Activated naive CD4-positive, alpha-beta T cell treated with anti-CD3 and anti-CD28 coated beads for 36 hours (primary cell): Measurements from ENCODE around the gene ABCA1. TPM values are rescaled to one million over a fixed set of nuclear protein-coding genes. Genes with fewer than 3 reads are reported as not detected.
"Not testable (repeated sequence)": the region's sequence is repeated elsewhere in the genome, so short reads cannot be mapped to it uniquely, and the experiment has no call there.

Experiments used
- CTCF ChIA-PET: fragments of 350-600 bp; sonication (Branson Sonifier 250); formaldehyde crosslinking; loops from one replicate; lab custom pipeline; 2021; ENCODE audit warnings: antibody characterized with exemption; lab: Charles Lee
- DNase-seq: peaks from one replicate; pipeline ENCODE4 v3.0.0-alpha.2; 2020
- H3K27ac Mint-ChIP-seq: one replicate; pipeline ENCODE4 v1.8.0; 2021; ENCODE audit warnings: mild to moderate bottlenecking, mixed read lengths
- H3K27me3 Mint-ChIP-seq: one replicate; pipeline ENCODE4 v1.8.0; 2021; ENCODE audit warnings: low read depth, mixed read lengths
- H3K36me3 Mint-ChIP-seq: one replicate; pipeline ENCODE4 v1.8.0; 2021; ENCODE audit warnings: low read depth, mixed read lengths
- H3K4me1 Mint-ChIP-seq: one replicate; pipeline ENCODE4 v1.8.0; 2021; ENCODE audit warnings: low read depth, mixed read lengths
- H3K4me3 Mint-ChIP-seq: one replicate; pipeline ENCODE4 v1.8.0; 2021; ENCODE audit warnings: mild to moderate bottlenecking, moderate library complexity, mixed read lengths
- H3K9me3 Mint-ChIP-seq: one replicate; pipeline ENCODE4 v1.8.0; 2021; ENCODE audit warnings: mixed read lengths
- intact Hi-C: fragments of 100-400 bp; cut with micrococcal nuclease; formaldehyde crosslinking; loops from one replicate; pipeline ENCODE4 v1.15.1; 2023
- total RNA-seq, 2 experiments: library from RNA; stranded (reverse); gene quantifications; one replicate each; pipeline ENCODE4 v1.2.3, GENCODE V29; 2021

Gene ABCA1
- total RNA-seq, 2 experiments from 2014 or later: 31.3 to 31.5 TPM

DNA sequence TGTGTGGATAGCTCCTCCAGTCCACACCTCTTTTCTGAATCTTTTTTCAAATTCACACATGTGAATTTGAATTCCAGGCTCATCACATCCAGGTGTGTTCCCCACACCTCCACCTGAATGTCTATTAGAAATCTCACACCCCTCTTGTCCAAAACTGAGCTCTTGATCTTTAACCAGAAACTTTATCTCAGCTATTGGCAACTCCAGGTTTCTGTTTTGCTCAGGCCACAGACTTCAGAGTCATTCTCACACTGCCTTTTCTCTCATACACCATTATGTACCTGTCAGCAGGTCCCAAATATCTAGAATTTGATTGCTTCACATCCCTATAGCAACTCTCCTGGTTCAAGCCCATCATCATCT, 152.4 kb downstream of the ABCA1 start:
- DNase-seq: no peak
- CTCF ChIA-PET: no interaction called here
- Mint-ChIP-seq H3K4me1 (no peaks in the 10 kb centered on the region), H3K36me3 (no peaks in the 10 kb centered on the region), H3K27ac (no peak overlapping the region), H3K9me3 (no peaks in the 10 kb centered on the region), H3K27me3 (no peaks in the 10 kb centered on the region), H3K4me3 (no peak overlapping the region)
- intact Hi-C loops: no loop called here

DNA sequence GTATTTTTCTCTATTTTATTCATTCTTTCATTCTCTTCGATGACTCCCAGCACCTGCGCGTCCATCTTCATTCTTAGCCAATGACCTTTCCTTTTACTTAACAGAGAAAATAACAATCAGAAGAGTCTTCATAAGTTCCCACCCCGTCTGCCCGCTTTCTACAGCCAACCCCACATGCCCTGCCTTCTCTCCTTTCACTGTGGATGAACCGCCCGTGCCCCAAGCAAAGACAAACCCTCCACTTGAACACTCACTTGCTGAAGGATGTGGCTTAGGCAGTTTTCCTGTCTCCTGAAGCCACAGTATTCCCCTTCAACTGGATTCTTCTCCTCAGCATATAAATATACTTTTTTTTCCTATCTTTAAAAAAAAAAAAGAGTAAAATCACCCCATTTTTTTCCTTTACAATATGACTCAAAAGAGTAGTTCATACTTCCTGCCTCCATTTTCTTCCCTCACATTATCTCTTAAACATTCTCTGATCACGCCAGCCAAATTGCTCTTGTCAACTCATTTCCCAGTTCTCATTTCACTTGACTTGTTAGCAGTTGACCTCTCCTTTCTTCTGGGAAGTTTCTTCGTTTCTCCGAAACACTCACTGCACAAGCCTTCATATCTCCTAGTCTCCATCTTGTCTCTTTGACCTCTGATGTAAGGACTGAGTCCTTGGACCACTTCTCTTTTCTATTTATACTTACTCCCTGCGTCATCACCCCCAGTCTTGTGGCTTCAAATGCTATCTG, 153.0 kb downstream of the ABCA1 start:
- Mint-ChIP-seq H3K36me3 (no peaks in the 10 kb centered on the region), H3K4me3 (no peak overlapping the region), H3K27ac (no peak overlapping the region), H3K4me1 (no peaks in the 10 kb centered on the region), H3K9me3 (no peaks in the 10 kb centered on the region), H3K27me3 (no peaks in the 10 kb centered on the region)
- intact Hi-C loops: no loop called here
- DNase-seq: no peak
- CTCF ChIA-PET: no interaction called here

DNA sequence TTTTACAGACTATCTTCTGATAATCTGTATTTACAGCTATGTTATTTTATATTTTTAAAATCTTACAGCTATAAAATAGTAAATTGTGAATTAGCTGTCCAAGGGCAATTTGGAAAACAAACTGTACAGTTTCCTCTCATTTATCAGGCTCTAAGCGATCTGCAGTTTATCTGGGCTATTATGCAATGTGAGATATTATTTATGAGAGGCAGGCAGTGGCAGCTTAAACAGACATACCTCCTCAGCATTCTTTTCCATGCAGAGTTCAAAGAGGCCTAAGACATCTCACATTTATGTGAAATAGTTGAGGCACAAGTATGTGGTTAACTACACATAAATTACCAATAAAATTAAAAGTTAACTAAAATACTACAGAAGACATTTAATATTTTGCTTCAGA, 153.8 kb downstream of the ABCA1 start:
- no peaks in the 10 kb centered on the region for H3K4me1 Mint-ChIP-seq
- H3K4me3 Mint-ChIP-seq: no peak overlapping the region
- H3K9me3 Mint-ChIP-seq: no peaks in the 10 kb centered on the region
- H3K27me3 Mint-ChIP-seq: no peaks in the 10 kb centered on the region
- intact Hi-C loops: no loop called here
- no peak for DNase-seq
- H3K36me3 Mint-ChIP-seq: no peaks in the 10 kb centered on the region
- CTCF ChIA-PET: no interaction called here
- H3K27ac Mint-ChIP-seq: no peak overlapping the region

DNA sequence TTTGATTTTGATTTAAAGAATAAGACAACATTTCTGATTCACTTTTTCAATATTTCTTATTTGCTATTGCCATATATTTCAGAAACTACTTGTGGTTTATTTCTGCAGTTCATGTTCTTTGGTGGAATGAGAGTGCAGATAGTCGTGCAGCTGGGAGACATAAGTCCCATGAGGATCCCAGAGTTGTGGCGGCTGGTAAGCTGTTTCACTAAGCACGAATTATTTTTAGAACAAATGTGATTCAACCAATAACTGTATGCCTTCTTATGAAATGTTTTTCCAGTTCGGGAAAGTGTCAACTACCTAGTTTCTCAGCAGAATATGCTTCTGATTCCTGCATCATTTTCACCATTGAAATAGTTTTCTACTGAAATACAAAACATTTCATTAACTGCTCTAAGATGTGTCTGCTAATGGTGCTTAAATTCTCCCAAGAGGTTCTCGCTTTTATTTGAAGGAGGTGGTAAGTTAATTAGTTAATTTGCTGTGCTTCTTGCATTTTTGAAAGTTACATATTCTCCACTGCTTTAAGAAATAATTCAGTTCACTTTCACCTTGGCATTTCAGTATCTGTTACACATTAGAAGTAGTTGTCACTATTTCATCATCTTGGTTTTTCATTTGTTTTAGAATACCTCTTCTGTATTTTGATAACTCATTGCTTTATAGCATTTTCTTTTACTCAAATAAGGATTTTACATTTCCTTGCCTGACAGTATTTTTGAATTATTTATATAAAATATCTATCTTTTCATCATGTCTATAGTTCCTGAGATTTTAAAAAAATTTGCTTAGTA, 155.0 kb downstream of the ABCA1 start:
- Mint-ChIP-seq H3K9me3 (no peaks in the 10 kb centered on the region), H3K27ac (no peak overlapping the region), H3K4me3 (no peak overlapping the region), H3K4me1 (no peaks in the 10 kb centered on the region), H3K27me3 (no peaks in the 10 kb centered on the region), H3K36me3 (no peaks in the 10 kb centered on the region)
- no peak for DNase-seq
- intact Hi-C loops: no loop called here
- CTCF ChIA-PET: interaction anchor here (0.6 kb wide), 1 partner anchor 90 kb away, joined by 3 read pairs; no protein-coding TSS in a partner anchor

DNA sequence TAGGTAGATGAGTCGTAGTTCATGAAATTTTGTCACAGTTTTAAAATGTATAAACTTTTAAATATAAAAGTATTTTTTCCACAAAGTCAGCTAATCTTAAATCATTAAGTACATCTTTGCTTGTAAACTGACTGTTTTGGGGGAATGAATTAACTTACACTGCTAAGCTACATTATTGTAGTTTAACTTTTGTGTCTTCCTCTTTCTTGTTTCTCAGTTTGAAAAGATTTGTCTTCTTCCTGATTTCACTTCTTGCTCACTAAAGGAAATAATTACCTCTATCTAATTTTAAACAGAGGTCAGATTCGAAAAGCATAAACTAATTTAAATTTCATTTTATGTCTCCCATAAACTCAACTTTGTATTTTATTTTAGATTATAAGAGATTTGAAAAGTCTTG, 158.3 kb downstream of the ABCA1 start:
- H3K9me3 Mint-ChIP-seq: no peaks in the 10 kb centered on the region
- CTCF ChIA-PET: no interaction called here
- intact Hi-C loops: loop anchor here (5.0 kb wide), 1 partner anchor 638 kb away; no protein-coding TSS in a partner anchor
- H3K4me3 Mint-ChIP-seq: no peak overlapping the region
- H3K4me1 Mint-ChIP-seq: no peaks in the 10 kb centered on the region
- no peak for DNase-seq
- no peak overlapping the region for H3K27ac Mint-ChIP-seq
- H3K27me3 Mint-ChIP-seq: no peaks in the 10 kb centered on the region
- no peaks in the 10 kb centered on the region for H3K36me3 Mint-ChIP-seq

DNA sequence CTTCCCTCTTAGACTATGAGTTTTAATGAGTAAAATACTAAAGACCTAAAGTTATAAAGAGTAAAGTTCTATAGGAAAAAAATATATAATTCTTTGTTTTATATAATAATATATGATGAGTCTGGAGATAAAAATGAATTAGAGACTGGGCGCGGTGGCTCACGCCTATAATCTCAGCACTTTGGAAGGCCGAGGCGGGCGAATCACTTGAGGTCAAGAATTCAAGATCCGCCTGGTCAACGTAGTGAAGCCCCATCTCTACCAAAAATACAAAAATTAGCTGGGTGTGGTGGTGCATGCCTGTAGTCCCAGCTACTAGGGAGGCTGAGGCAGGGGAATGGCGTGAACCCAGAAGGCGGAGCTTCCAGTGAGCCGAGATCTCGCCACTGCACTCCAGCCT, 158.9 kb downstream of the ABCA1 start:
- CTCF ChIA-PET, H3K27ac Mint-ChIP-seq, H3K36me3 Mint-ChIP-seq, DNase-seq, H3K4me3 Mint-ChIP-seq, H3K27me3 Mint-ChIP-seq, H3K9me3 Mint-ChIP-seq, H3K4me1 Mint-ChIP-seq: not testable (repeated sequence)
- intact Hi-C loops: loop anchor here (5.0 kb wide), 1 partner anchor 638 kb away; no protein-coding TSS in a partner anchor

DNA sequence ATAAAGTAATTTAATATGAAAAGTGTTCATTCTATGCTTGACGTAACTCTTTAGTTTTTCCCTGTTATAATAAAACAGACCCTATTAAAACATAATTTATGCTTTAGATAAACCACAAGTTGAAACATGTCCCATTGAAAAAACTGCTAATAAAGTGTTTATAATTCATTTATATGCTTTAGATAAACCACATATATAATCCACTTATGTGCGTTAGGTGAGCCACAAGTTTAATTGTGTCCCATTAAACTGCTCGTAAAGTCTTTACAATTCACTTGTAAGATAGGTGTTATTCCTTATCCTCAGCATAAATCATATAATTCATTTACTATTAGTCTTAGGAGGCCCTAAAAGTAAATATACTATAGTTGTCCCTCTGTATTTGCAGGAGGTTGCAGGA, 160.4 kb downstream of the ABCA1 start:
- no peaks in the 10 kb centered on the region for H3K36me3 Mint-ChIP-seq
- CTCF ChIA-PET: no interaction called here
- intact Hi-C loops: loop anchor here (5.0 kb wide), 1 partner anchor 640 kb away; no protein-coding TSS in a partner anchor
- no peaks in the 10 kb centered on the region for H3K27me3 Mint-ChIP-seq
- no peak overlapping the region for H3K4me3 Mint-ChIP-seq
- H3K27ac Mint-ChIP-seq: no peak overlapping the region
- no peak for DNase-seq
- H3K9me3 Mint-ChIP-seq: no peaks in the 10 kb centered on the region
- H3K4me1 Mint-ChIP-seq: peaks cover 6% of the 10 kb centered on the region

DNA sequence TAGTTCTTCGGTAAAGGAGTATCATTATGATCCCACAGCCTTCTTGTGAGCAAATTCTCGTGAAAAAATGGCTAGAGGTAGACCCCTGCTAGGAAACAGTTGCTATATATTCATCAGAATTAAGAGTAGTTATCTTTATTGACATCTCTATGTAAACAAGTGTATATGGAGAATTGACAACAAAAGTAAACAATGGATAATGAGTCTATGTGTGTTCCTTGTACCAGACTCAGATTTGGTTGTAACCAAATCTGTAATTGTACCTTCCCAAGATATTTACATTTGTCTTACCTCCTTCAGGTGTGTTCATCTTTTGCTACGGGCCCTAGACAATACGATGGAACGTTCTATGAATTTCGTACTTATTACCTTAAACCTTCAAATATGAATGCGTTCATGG, 161.9 kb downstream of the ABCA1 start:
- Mint-ChIP-seq H3K36me3 (no peaks in the 10 kb centered on the region), H3K4me3 (no peak overlapping the region), H3K9me3 (no peaks in the 10 kb centered on the region), H3K27me3 (no peaks in the 10 kb centered on the region), H3K27ac (no peak overlapping the region), H3K4me1 (peaks cover 6% of the 10 kb centered on the region)
- CTCF ChIA-PET: no interaction called here
- no peak for DNase-seq
- intact Hi-C loops: loop anchor here (5.0 kb wide), 1 partner anchor 641 kb away; no protein-coding TSS in a partner anchor

DNA sequence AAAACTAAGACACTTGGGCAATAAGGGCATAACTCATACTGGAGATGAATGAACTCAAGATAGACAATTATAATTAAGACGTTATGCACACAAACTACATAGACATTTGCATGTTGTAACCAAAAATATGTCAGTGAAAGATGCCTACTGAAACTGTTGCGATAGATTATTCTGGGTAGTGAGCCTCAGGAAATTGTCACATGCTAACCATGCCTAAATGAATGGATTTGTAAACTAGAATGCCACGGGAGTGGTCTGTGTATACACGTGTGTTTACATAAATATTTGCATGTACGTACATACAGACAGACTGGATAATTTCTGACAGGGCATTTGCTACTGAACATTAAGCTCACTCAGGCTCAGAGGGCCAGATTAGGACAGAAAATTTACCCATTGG, 162.8 kb downstream of the ABCA1 start:
- Mint-ChIP-seq H3K27me3 (no peaks in the 10 kb centered on the region), H3K9me3 (no peaks in the 10 kb centered on the region), H3K4me1 (peaks cover 6% of the 10 kb centered on the region), H3K27ac (no peak overlapping the region), H3K36me3 (no peaks in the 10 kb centered on the region), H3K4me3 (peak overlapping the region; percentile 82)
- no peak for DNase-seq
- CTCF ChIA-PET: no interaction called here
- intact Hi-C loops: loop anchor here (5.0 kb wide), 1 partner anchor 642 kb away; no protein-coding TSS in a partner anchor

DNA sequence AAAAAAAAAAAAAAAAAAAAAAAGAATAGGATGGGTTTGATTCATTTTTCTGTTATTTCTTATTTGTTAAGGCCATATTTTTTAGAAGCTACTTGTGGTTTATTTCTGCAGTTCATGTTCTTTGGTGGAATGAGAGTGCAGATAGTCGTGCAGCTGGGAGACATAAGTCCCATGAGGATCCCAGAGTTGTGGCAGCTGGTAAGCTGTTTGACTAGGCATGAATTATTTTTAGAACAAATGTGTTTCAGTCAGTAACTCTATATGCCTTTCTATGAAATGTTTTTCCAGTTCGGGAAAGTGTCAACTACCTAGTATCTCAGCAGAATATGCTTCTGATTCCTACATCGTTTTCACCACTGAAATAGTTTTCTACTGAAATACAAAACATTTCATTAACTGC, 169.0 kb downstream of the ABCA1 start:
- intact Hi-C loops: no loop called here
- Mint-ChIP-seq H3K4me1 (peaks cover 6% of the 10 kb centered on the region), H3K9me3 (no peaks in the 10 kb centered on the region), H3K36me3 (peaks cover 3% of the 10 kb centered on the region), H3K27me3 (no peaks in the 10 kb centered on the region), H3K4me3 (no peak overlapping the region), H3K27ac (no peak overlapping the region)
- no peak for DNase-seq
- CTCF ChIA-PET: no interaction called here

DNA sequence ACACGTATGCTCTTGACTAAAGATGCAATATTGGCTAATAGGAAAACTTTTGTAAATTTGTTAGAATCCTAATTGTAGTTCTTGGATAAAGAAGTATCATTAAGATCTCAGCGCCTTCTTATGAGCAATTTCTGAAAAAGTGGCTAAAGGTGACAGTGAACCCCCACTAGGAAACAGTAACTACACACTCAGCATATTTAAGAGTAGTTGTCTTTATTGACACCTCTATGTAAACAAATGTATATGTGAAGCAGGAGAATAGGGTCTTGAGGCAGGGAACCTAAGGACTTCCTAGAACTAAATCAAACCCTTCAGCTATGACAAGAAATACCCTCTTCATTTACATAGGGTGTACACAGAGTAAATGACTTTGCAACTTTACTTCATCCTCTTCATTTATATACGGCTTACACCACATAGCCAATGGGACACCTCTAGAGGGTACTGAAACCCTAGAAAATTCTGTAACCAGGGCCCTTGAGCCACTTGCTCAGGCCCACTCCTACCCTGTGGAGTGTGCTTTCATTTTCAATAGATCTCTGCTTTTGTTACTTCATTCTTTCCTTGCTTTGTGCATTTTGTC, 177.7 kb downstream of the ABCA1 start:
- H3K4me1 Mint-ChIP-seq: peaks cover 24% of the 10 kb centered on the region
- intact Hi-C loops: no loop called here
- H3K27ac Mint-ChIP-seq: no peak overlapping the region
- no peaks in the 10 kb centered on the region for H3K27me3 Mint-ChIP-seq
- H3K9me3 Mint-ChIP-seq: no peaks in the 10 kb centered on the region
- CTCF ChIA-PET: no interaction called here
- H3K4me3 Mint-ChIP-seq: no peak overlapping the region
- no peak for DNase-seq
- H3K36me3 Mint-ChIP-seq: peaks cover 12% of the 10 kb centered on the region

DNA sequence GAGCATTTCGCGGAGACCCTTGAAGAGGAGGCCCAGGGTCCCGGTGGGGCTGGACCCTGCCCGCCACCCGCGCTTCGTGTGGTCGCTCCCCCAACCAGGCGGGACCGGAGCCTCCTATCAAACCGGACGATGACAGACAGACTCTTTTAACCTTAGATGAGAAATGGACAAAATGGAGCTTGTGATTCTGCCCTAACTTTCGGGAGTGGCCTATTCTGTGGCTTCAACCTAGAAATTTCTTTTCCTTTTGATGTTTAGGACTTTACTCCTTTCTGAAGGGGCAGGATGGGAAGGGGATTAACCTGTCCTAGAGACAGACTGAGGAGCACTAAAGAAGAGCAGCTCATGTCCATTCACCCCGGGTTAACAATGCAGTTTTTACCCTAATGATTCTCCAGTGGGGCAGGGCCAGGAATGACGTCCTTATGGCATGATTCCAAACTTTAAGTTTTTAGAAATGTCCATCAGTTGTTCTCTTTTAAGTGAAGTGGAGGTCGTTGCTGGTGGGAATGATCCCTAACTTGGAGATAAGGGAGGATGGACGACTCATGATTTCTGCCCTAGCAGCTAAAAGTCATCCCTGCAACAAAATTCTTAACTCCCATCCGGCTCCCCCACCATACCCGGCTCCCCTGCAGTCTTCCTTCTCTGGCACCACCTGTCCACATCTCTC, 179.5 kb downstream of the ABCA1 start:
- intact Hi-C loops: loop anchor here (1.0 to 10.0 kb wide), 3 partner anchors 16 to 721 kb away; partner anchors contain the start of gene NIPSNAP3B
- Mint-ChIP-seq H3K27me3 (no peaks in the 10 kb centered on the region), H3K4me3 (peak overlapping the region; percentile 99), H3K4me1 (peaks cover 24% of the 10 kb centered on the region), H3K9me3 (no peaks in the 10 kb centered on the region), H3K27ac (peak overlapping the region; percentile 97), H3K36me3 (peaks cover 6% of the 10 kb centered on the region)
- CTCF ChIA-PET: interaction anchor here (1.5 kb wide), 1 partner anchor 14 kb away, joined by 4 read pairs; no protein-coding TSS in a partner anchor
- no peak for DNase-seq
